Astrocyte (in vitro differentiated cells and primary cell): ENCODE data around the gene FTH1.

Experiments
- CTCF ChIP-seq: IDR thresholded peaks from 2 replicates; pipeline ENCODE4 v1.5.1; 2011; ENCODE audit warnings: low read depth, mild to moderate bottlenecking, inconsistent platforms, low read length, moderate library complexity; ENCODE audit not compliant: insufficient read depth
- EZH2 ChIP-seq: IDR thresholded peaks from 2 replicates; pipeline ENCODE4 v1.6.1; 2012; ENCODE audit warnings: mild to moderate bottlenecking, low read length, inconsistent platforms; ENCODE audit not compliant: insufficient read depth

- no peak for TF ChIP-seq CTCF
- no peak for TF ChIP-seq EZH2
These were observed 27.5 kb upstream of the FTH1 start for GRCh38 chr11:61994981-61995380.
